Ovary (tissue), 3 donors: Measurements from ENCODE around the gene C1QL4.

Source experiments
- POLR2A ChIP-seq: fragments of 450-650 bp; IDR thresholded peaks from one replicate; pipeline ENCODE4 v1.6.1; 2017; ENCODE audit warnings: antibody characterized with exemption, mild to moderate bottlenecking, moderate library complexity
- TF ChIP-seq, protein P1 (sequence below), 3 donors: fragments of 450-650 bp in 2 of 3; fragments of 200-600 bp in 1 of 3; IDR thresholded peaks; one replicate each; pipeline versions ENCODE4 v1.5.1 to v1.8.0; 2016 to 2022; ENCODE audit warnings: antibody characterized with exemption in 3 of 3, mild to moderate bottlenecking in 1 of 3
- donor health status: DM: no; HTN: no; CAD: no.

- TF ChIP-seq POLR2A, result no peak
- TF ChIP-seq, protein P1, sequence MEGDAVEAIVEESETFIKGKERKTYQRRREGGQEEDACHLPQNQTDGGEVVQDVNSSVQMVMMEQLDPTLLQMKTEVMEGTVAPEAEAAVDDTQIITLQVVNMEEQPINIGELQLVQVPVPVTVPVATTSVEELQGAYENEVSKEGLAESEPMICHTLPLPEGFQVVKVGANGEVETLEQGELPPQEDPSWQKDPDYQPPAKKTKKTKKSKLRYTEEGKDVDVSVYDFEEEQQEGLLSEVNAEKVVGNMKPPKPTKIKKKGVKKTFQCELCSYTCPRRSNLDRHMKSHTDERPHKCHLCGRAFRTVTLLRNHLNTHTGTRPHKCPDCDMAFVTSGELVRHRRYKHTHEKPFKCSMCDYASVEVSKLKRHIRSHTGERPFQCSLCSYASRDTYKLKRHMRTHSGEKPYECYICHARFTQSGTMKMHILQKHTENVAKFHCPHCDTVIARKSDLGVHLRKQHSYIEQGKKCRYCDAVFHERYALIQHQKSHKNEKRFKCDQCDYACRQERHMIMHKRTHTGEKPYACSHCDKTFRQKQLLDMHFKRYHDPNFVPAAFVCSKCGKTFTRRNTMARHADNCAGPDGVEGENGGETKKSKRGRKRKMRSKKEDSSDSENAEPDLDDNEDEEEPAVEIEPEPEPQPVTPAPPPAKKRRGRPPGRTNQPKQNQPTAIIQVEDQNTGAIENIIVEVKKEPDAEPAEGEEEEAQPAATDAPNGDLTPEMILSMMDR (IDR thresholded peaks at IDR 0.05), result no peak
Measured at GRCh38 chr12:49334681-49335080, 2.3 kb downstream of the C1QL4 start.
